ENCODE measurements around the gene UNC119.
"Not testable (repeated sequence)": the region's sequence is repeated elsewhere in the genome, so short reads cannot be mapped to it uniquely, and the experiment has no call there.

The UNC119 gene

GRCh38 chr17:28552176-28552999 lies at the start of gene UNC119:
TSS of gene UNC119 (minus strand) at chr17:28552624. CDS start at chr17:28552557, 67 bp downstream.
- peak; percentile 61 for DNase-seq

- peak; percentile 56 for DNase-seq
Measured at GRCh38 chr17:28599311-28600184, 47.1 kb upstream of the UNC119 start.

GRCh38 chr17:28598799-28599310 lies 46.4 kb upstream of the UNC119 start, which contains the start of gene SPAG5:
TSS of gene SPAG5 (minus strand) at chr17:28599025. CDS start at chr17:28598946, 79 bp downstream.
- peak; percentile 92 for DNase-seq

- peak; percentile 66 for DNase-seq
Measured at GRCh38 chr17:28598389-28598788, 46.0 kb upstream of the UNC119 start.

GRCh38 chr17:28597606-28598383 lies 45.4 kb upstream of the UNC119 start:
- DNase-seq = peak; percentile 38

- DNase-seq = no peak
Measured at GRCh38 chr17:28592260-28592659, 39.8 kb upstream of the UNC119 start.

- no peak for DNase-seq
Measured at GRCh38 chr17:28585851-28586250, 33.4 kb upstream of the UNC119 start.

- no peak for DNase-seq
Measured at GRCh38 chr17:28584434-28584833, 32.0 kb upstream of the UNC119 start.

- DNase-seq = no peak
Measured at GRCh38 chr17:28582513-28582912, 30.1 kb upstream of the UNC119 start.

GRCh38 chr17:28580959-28581358 lies 28.5 kb upstream of the UNC119 start:
- DNase-seq = no peak

GRCh38 chr17:28579526-28579925 lies 27.1 kb upstream of the UNC119 start:
- DNase-seq = no peak

GRCh38 chr17:28578246-28579195 lies 26.1 kb upstream of the UNC119 start:
- DNase-seq = no peak

- DNase-seq = no peak
Measured at GRCh38 chr17:28577466-28577824, 25.0 kb upstream of the UNC119 start.

- peak; percentile 92 for DNase-seq
Measured at GRCh38 chr17:28576758-28577465, 24.5 kb upstream of the UNC119 start, which contains the start of gene ALDOC. TSS of gene ALDOC (minus strand) at chr17:28576895. CDS start at chr17:28575532, 1,363 bp downstream.

GRCh38 chr17:28576016-28576415 lies 23.6 kb upstream of the UNC119 start:
- not testable (repeated sequence) for DNase-seq

- DNase-seq = no peak
Measured at GRCh38 chr17:28575126-28575795, 22.8 kb upstream of the UNC119 start.

GRCh38 chr17:28574526-28574925 lies 22.1 kb upstream of the UNC119 start:
- DNase-seq = no peak

GRCh38 chr17:28573966-28574480 lies 21.6 kb upstream of the UNC119 start:
- no peak for DNase-seq

- no peak for DNase-seq
Measured at GRCh38 chr17:28573521-28573920, 21.1 kb upstream of the UNC119 start.

- DNase-seq = no peak
Measured at GRCh38 chr17:28573040-28573380, 20.6 kb upstream of the UNC119 start.
